Dermis lymphatic vessel endothelial cell (primary cell): ENCODE results near the gene SENP8. TPM values are rescaled to one million over a fixed set of nuclear protein-coding genes. Genes with fewer than 3 reads are reported as not detected.

Source experiments
- total RNA-seq: library from RNA; depleted of rRNA; stranded (reverse); fragments of >200 nt; gene quantifications from 2 replicates; pipeline ENCODE4 v1.2.1, GENCODE V29; 2014

Gene SENP8
- total RNA-seq: 1.2 and 1.6 TPM in 2 replicates

GRCh38 chr15:72118017-72118978, at the start of gene SENP8, which contains the start of gene MYO9A:
Gene SENP8, plus strand, starts transcription at chr15:72118403. Its CDS starts 21,221 bp downstream, at chr15:72139624.
Gene MYO9A, minus strand, starts transcription at chr15:72118150. Its CDS starts 71,587 bp downstream, at chr15:72046563.

Other genes starting within 250 kb of the SENP8 start
- gene MYO9A, start 253 bp upstream of the SENP8 start, total RNA-seq: 29.8 and 33.7 TPM in 2 replicates
- gene GRAMD2A, start 79.4 kb downstream of the SENP8 start, total RNA-seq: under 0.01 and 0.17 TPM in 2 replicates
- 506 and 691 TPM in 2 replicates for gene PKM, start 112.8 kb downstream of the SENP8 start, total RNA-seq
- gene PARP6, start 154.2 kb downstream of the SENP8 start, total RNA-seq: 10.9 and 13.2 TPM in 2 replicates
- 0.11 and 0.17 TPM in 2 replicates for gene CELF6, start 201.8 kb downstream of the SENP8 start, total RNA-seq